Activated T-cell treated with anti-CD3 and anti-CD28 coated beads for 4 hours (primary cell): ENCODE data around the gene UMODL1.

Experiments
- DNase-seq: peaks from one replicate; pipeline ENCODE4 v3.0.0-alpha.2; 2020

UMODL1 gene

GRCh38 chr21:42120101-42120902 lies 49.2 kb downstream of the UMODL1 start:
- no peak for DNase-seq

GRCh38 chr21:42120903-42121535 lies 49.9 kb downstream of the UMODL1 start:
- DNase-seq = no peak

- DNase-seq = no peak
Observed at GRCh38 chr21:42121794-42122193, 50.7 kb downstream of the UMODL1 start.

- DNase-seq = no peak
Observed at GRCh38 chr21:42122398-42122797, 51.3 kb downstream of the UMODL1 start.

GRCh38 chr21:42122808-42123207 lies 51.7 kb downstream of the UMODL1 start:
- no peak for DNase-seq

- no peak for DNase-seq
Observed at GRCh38 chr21:42123219-42123908, 52.2 kb downstream of the UMODL1 start.

- DNase-seq = no peak
Observed at GRCh38 chr21:42124081-42124480, 53.0 kb downstream of the UMODL1 start.

GRCh38 chr21:42124826-42125570 lies 53.9 kb downstream of the UMODL1 start:
- DNase-seq = no peak

GRCh38 chr21:42125571-42126544 lies 54.7 kb downstream of the UMODL1 start:
- no peak for DNase-seq

GRCh38 chr21:42127164-42128150 lies 56.3 kb downstream of the UMODL1 start:
- no peak for DNase-seq

- DNase-seq = no peak
Observed at GRCh38 chr21:42129300-42130266, 58.5 kb downstream of the UMODL1 start.

- no peak for DNase-seq
Observed at GRCh38 chr21:42130441-42130840, 59.3 kb downstream of the UMODL1 start.

GRCh38 chr21:42132183-42132582 lies 61.1 kb downstream of the UMODL1 start:
- DNase-seq = no peak

GRCh38 chr21:42133131-42133530 lies 62.0 kb downstream of the UMODL1 start:
- no peak for DNase-seq

GRCh38 chr21:42135386-42136052 lies 64.4 kb downstream of the UMODL1 start:
- DNase-seq = no peak

- no peak for DNase-seq
Observed at GRCh38 chr21:42137191-42137904, 66.2 kb downstream of the UMODL1 start.

- no peak for DNase-seq
Observed at GRCh38 chr21:42140196-42140934, 69.2 kb downstream of the UMODL1 start.
